Suprapubic skin (tissue), 4 donors: ENCODE results near the gene SLC37A2. TPM values are rescaled to one million over a fixed set of nuclear protein-coding genes. Genes with fewer than 3 reads are reported as not detected.

Source experiments
- DNase-seq, 2 donors: peaks; one replicate each; pipeline ENCODE4 v3.0.0-alpha.2; 2019; ENCODE audit warnings: low spot score in 2 of 2
- H3K27ac ChIP-seq: fragments of 200-600 bp; sonication (generic); one replicate; pipeline ENCODE4 v1.5.1; 2019
- H3K27me3 ChIP-seq: fragments of 200-600 bp; sonication (generic); one replicate; pipeline ENCODE4 v1.5.1; 2019
- H3K36me3 ChIP-seq: fragments of 200-600 bp; sonication (generic); one replicate; pipeline ENCODE4 v1.5.1; 2019
- H3K4me1 ChIP-seq: fragments of 200-600 bp; sonication (generic); one replicate; pipeline ENCODE4 v1.5.1; 2019
- H3K4me3 ChIP-seq: fragments of 200-600 bp; sonication (generic); one replicate; pipeline ENCODE4 v1.5.1; 2019; ENCODE audit warnings: mild to moderate bottlenecking
- H3K9me3 ChIP-seq: fragments of 200-600 bp; sonication (generic); one replicate; pipeline ENCODE4 v1.5.1; 2019
- CTCF ChIP-seq, 2 donors: fragments of 200-600 bp in 1 of 2; fragments of 450-650 bp in 1 of 2; sonication (generic) in 1 of 2; IDR thresholded peaks; one replicate each; pipeline ENCODE4 v1.5.1; 2016 to 2019; ENCODE audit warnings: antibody characterized with exemption in 2 of 2, mild to moderate bottlenecking in 1 of 2, moderate library complexity in 1 of 2
- EP300 ChIP-seq: sonication (generic); formaldehyde crosslinking; IDR thresholded peaks from one replicate; pipeline ENCODE4 v1.6.1; 2017; ENCODE audit warnings: antibody characterized with exemption
- POLR2A ChIP-seq, 2 donors: fragments of 450-650 bp; IDR thresholded peaks; one replicate each; pipeline ENCODE4 v1.6.1; 2017; ENCODE audit warnings: antibody characterized with exemption in 2 of 2, mild to moderate bottlenecking in 2 of 2, moderate library complexity in 2 of 2
- POLR2AphosphoS5 ChIP-seq, 3 donors: sonication (generic); formaldehyde crosslinking; IDR thresholded peaks; one replicate each; pipeline ENCODE4 v1.6.1; 2017; ENCODE audit warnings: antibody characterized with exemption in 3 of 3
- WGBS: methylation state at CpG from one replicate; pipeline ENCODE4 v1.1.5; 2018; 5-methylcytosine and 5-hydroxymethylcytosine counted together
- total RNA-seq, 4 donors: library from RNA; depleted of rRNA; stranded (reverse); fragments of >200 nt; gene quantifications; one replicate each; pipeline ENCODE4 v1.1.0, GENCODE V29; 2016

SLC37A2 gene
- total RNA-seq, 4 donors from 2014 or later: 67.3 to 189 (median 119) TPM

DNA sequence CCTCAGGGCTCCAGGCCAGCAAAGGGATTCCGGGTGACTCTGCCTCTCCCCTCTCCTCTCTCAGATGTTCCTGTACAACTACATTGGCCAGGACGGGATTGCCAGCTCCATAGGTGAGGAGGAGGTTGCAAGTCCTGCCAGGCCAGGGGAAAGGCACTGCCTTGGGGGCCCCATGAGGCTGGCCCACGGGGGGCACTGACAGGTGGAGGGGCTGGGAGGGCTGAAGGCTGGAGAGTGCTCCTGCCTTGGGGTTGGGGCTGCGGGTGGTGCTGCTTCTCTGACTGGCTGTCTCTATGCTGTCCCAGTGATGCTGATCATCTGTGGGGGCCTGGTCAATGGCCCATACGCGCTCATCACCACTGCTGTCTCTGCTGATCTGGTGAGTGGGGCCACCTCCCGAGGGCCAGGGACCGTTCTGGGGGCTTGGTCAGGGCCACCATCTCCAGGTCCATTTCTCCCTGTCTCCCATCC is 21.7 kb downstream of the SLC37A2 start:
- DNase-seq: no peak
- Histone ChIP-seq H3K36me3 (no peaks in the 10 kb centered on the region), H3K9me3 (no peaks in the 10 kb centered on the region), H3K27ac (no peak overlapping the region), H3K4me3 (no peak overlapping the region), H3K4me1 (peaks cover 17% of the 10 kb centered on the region), H3K27me3 (peaks cover 3% of the 10 kb centered on the region)
- TF ChIP-seq EP300: no peak
- no peak for TF ChIP-seq POLR2AphosphoS5 (IDR thresholded peaks at IDR 0.05)
- TF ChIP-seq CTCF (IDR thresholded peaks at IDR 0.05): no peak
- TF ChIP-seq POLR2A (IDR thresholded peaks at IDR 0.05): no peak
- WGBS: 81% methylated on average over 6 of the region's 8 CpGs

- Histone ChIP-seq H3K4me1 (peaks cover 17% of the 10 kb centered on the region), H3K9me3 (no peaks in the 10 kb centered on the region), H3K27me3 (peaks cover 3% of the 10 kb centered on the region), H3K4me3 (no peak overlapping the region), H3K36me3 (no peaks in the 10 kb centered on the region), H3K27ac (no peak overlapping the region)
- no peak for DNase-seq
- TF ChIP-seq CTCF (IDR thresholded peaks at IDR 0.05) (no peak), POLR2A (IDR thresholded peaks at IDR 0.05) (no peak), EP300 (no peak), POLR2AphosphoS5 (IDR thresholded peaks at IDR 0.05) (no peak)
- WGBS: 100% methylated on average over 2 of the region's 20 CpGs
Observed at GRCh38 chr11:125085301-125086081, 22.4 kb downstream of the SLC37A2 start.

DNA sequence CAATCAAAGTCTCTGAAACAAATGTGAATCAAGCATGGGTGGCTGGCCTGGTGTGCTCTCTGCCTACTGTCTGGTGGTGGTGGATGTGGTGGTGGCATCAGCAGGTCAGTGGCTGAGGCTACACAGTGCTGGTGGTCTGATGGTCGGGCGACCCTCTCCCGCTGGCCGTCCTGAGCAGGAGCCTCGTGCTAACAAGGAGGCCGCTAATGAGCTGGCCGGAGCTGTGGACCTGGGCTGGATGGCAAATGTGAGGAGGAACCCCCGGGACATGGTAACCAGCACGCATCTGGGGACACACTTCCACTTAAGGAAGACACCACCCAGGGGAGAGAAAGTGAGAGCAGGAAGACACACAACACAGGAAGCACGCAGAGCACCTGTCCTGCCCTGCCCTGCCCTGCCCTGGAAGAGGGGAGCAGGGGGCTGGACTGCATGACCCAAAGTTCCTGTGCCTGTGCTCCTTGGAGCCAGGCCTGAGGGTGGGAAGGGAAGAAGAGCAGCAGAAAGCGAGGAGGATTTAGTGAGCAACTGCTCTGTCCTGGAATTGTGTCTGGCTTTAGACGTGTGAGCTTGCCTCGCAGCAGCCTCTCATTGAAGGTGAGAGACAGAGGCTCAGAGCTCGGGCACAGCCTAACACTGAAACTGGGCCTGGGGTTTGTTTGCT is 23.7 kb downstream of the SLC37A2 start:
- no peak overlapping the region for H3K4me3 ChIP-seq
- H3K27ac ChIP-seq: no peak overlapping the region
- 92% methylated on average over 13 of the region's 14 CpGs for WGBS
- TF ChIP-seq POLR2A (IDR thresholded peaks at IDR 0.05): no peak
- TF ChIP-seq CTCF (IDR thresholded peaks at IDR 0.05): no peak
- TF ChIP-seq EP300: no peak
- no peak for TF ChIP-seq POLR2AphosphoS5 (IDR thresholded peaks at IDR 0.05)
- H3K36me3 ChIP-seq: no peaks in the 10 kb centered on the region
- H3K4me1 ChIP-seq: peaks cover 19% of the 10 kb centered on the region
- H3K9me3 ChIP-seq: no peaks in the 10 kb centered on the region
- H3K27me3 ChIP-seq: no peaks in the 10 kb centered on the region
- DNase-seq: no peak

- H3K27me3 ChIP-seq: no peaks in the 10 kb centered on the region
- H3K9me3 ChIP-seq: no peaks in the 10 kb centered on the region
- H3K27ac ChIP-seq: no peak overlapping the region
- no peak for DNase-seq
- H3K4me3 ChIP-seq: no peak overlapping the region
- peaks cover 10% of the 10 kb centered on the region for H3K4me1 ChIP-seq
- TF ChIP-seq EP300 (no peak), CTCF (IDR thresholded peaks at IDR 0.05) (no peak), POLR2A (IDR thresholded peaks at IDR 0.05) (no peak), POLR2AphosphoS5 (IDR thresholded peaks at IDR 0.05) (no peak)
- 67% methylated on average over 2 of the region's 2 CpGs for WGBS
- H3K36me3 ChIP-seq: no peaks in the 10 kb centered on the region
Observed at GRCh38 chr11:125088123-125088522, 25.0 kb downstream of the SLC37A2 start.
